Suprapubic skin (tissue), 4 donors: ENCODE measurements around the gene TDRD10.

Experiments used
- CTCF ChIP-seq, 2 donors: fragments of 200-600 bp in 1 of 2; fragments of 450-650 bp in 1 of 2; sonication (generic) in 1 of 2; IDR thresholded peaks; one replicate each; pipeline ENCODE4 v1.5.1; 2016 to 2019; ENCODE audit warnings: antibody characterized with exemption in 2 of 2, mild to moderate bottlenecking in 1 of 2, moderate library complexity in 1 of 2
- EP300 ChIP-seq: sonication (generic); formaldehyde crosslinking; IDR thresholded peaks from one replicate; pipeline ENCODE4 v1.6.1; 2017; ENCODE audit warnings: antibody characterized with exemption
- POLR2A ChIP-seq, 2 donors: fragments of 450-650 bp; IDR thresholded peaks; one replicate each; pipeline ENCODE4 v1.6.1; 2017; ENCODE audit warnings: antibody characterized with exemption in 2 of 2, mild to moderate bottlenecking in 2 of 2, moderate library complexity in 2 of 2
- POLR2AphosphoS5 ChIP-seq, 3 donors: sonication (generic); formaldehyde crosslinking; IDR thresholded peaks; one replicate each; pipeline ENCODE4 v1.6.1; 2017; ENCODE audit warnings: antibody characterized with exemption in 3 of 3

GRCh38 chr1:154575147-154575927 lies 73.3 kb downstream of the TDRD10 start:
- no peak for TF ChIP-seq CTCF (IDR thresholded peaks at IDR 0.05)
- no peak for TF ChIP-seq EP300
- TF ChIP-seq POLR2A (IDR thresholded peaks at IDR 0.05) = no peak
- TF ChIP-seq POLR2AphosphoS5 (IDR thresholded peaks at IDR 0.05) = no peak
